ENCODE measurements around the gene ARHGAP18.

DNA sequence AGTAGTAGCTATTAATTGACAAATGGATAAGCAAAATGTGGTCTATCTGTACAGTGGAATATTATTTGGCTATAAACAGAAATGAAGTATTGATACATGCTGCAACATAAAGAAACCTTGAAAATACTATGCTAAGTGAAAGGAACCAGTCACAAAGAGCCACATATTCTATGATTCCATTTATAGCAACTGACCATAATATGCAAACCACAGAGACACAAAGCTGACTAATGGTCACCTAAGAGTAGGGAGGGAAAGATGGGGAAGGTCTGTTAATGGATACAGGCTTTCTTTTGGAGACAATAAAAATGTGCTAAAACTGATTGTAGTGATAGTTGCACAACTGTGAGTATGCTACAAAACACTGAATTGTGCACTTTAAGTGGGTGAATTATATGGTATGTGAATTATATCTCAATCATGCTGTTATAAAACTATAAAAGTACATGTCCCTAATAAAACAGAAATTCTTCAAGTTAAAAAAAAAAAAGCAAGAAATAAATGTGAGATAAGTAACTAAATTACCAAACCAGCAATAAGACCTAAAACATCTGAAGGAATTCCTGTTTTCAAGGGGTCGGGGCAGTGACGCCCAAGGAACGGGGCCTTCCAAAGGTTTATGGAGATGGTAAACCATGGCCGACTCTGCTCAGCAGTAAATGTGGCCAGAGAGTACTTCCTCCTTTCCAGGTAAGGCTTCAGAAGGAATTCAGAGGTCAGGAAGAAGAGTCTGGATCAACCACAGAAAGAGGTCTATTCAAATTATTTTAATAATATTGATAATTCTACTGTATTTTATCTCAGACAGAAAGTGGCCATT lies 75.4 kb downstream of the ARHGAP18 start:
- no peak for TF ChIP-seq EP300 (IDR thresholded peaks at IDR 0.05)
- TF ChIP-seq, protein P1, sequence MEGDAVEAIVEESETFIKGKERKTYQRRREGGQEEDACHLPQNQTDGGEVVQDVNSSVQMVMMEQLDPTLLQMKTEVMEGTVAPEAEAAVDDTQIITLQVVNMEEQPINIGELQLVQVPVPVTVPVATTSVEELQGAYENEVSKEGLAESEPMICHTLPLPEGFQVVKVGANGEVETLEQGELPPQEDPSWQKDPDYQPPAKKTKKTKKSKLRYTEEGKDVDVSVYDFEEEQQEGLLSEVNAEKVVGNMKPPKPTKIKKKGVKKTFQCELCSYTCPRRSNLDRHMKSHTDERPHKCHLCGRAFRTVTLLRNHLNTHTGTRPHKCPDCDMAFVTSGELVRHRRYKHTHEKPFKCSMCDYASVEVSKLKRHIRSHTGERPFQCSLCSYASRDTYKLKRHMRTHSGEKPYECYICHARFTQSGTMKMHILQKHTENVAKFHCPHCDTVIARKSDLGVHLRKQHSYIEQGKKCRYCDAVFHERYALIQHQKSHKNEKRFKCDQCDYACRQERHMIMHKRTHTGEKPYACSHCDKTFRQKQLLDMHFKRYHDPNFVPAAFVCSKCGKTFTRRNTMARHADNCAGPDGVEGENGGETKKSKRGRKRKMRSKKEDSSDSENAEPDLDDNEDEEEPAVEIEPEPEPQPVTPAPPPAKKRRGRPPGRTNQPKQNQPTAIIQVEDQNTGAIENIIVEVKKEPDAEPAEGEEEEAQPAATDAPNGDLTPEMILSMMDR (IDR thresholded peaks at IDR 0.05) = no peak
